D721Med (cell line): Measurements from ENCODE around the gene ADAM23.

Experiments used
- DNase-seq: peaks from one replicate; pipeline ENCODE4 v3.0.0; 2011; ENCODE audit warnings: low spot score; ENCODE audit not compliant: insufficient read length
- FAIRE-seq: peaks from 2 replicates; lab custom pipeline; 2011; peaks lifted over from hg19 to GRCh38; lab: Jason Lieb, UNC
- CTCF ChIP-seq: IDR thresholded peaks from 2 replicates; pipeline ENCODE4 v1.5.1; 2012; ENCODE audit warnings: mild to moderate bottlenecking, control low read depth; ENCODE audit not compliant: insufficient read depth; ENCODE audit errors: missing control alignments

ADAM23 gene

DNA sequence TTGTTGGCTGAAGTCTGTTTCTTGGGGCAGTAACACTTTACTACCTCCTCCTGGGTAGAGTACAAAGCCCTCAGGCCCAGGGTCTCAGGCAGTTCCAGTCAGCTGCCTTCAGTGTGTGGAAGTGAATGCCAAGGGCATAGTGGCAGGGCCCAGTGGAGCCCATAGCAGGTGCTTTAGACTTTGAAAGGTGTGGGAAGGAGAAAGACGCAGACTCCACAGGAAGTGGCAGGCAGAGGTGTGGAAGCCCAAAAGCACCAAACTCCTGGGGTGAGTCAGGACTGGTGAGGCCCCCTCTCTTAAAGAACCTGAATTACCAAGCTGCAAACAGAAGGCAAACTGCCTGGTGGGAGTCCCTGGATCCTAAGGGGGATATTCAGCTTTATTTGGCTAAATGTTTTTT is 45.3 kb downstream of the ADAM23 start:
- FAIRE-seq (no peak), DNase-seq (no peak)
- TF ChIP-seq CTCF: no peak

DNA sequence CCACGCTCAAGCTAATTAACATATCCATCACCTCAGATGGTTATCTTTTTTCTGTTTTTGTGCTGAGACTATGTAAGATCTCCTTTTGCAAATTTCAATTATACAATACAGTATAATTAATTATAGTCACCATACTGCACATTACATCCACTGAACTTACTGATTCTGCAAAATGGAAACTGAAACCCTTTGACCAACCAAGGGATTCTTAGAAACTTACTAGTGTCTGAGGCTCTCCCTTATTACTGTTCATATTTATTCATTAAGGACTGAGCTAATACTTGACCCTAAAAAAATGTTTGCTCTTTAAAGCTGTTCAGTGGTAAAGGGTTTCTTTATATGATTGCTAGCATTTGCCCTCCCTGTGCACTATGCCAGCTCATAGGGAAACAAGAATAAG is 50.7 kb downstream of the ADAM23 start:
- no peak for DNase-seq
- no peak for FAIRE-seq
- TF ChIP-seq CTCF: no peak

GRCh38 chr2:206502729-206503128 is 59.4 kb downstream of the ADAM23 start:
- no peak for FAIRE-seq
- DNase-seq: no peak
- TF ChIP-seq CTCF: peak; percentile 16

DNA sequence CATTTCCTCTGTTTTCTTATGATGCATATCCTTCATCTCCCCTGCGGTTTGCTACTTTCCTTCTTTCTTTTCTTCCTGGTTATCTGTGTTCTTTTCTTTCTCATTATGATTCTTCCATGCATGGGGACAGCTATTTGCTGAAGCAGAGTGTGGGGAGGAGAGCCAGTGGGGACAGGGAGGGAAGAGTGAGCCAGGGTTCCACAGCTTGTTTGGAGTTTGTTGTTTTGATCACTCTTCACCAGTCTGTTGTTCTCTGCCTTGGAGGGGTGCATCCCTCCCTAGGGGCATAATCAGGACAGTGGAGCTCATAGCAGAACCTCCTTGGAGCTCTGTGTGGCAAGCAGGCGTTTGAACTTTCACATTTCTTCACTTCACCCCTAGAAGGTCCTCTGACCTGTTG is 68.0 kb downstream of the ADAM23 start:
- DNase-seq (no peak), FAIRE-seq (no peak)

DNA sequence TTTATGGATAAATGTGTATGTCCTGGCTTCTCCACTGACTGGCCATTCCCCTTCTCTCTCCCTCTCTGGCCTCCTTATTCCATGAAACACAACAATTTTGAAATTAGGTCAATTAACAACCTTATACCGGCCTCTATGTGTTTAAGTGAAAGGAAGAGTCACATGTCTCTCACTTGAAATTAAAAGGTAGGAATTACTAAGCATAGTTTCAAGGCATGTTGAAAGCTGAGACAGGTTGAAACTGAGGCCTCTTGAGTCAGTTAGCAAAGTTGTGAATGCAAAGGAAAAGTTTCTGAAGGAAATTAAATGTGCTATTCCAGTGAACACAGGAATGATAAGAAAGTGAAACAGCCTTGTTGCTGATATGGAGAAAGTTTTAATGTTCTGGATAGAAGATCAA is 69.7 kb downstream of the ADAM23 start:
- no peak for TF ChIP-seq CTCF
- FAIRE-seq: no peak
- no peak for DNase-seq

More for the DNA sequence above, 68.0 kb downstream of the ADAM23 start:
- TF ChIP-seq CTCF: no peak

DNA sequence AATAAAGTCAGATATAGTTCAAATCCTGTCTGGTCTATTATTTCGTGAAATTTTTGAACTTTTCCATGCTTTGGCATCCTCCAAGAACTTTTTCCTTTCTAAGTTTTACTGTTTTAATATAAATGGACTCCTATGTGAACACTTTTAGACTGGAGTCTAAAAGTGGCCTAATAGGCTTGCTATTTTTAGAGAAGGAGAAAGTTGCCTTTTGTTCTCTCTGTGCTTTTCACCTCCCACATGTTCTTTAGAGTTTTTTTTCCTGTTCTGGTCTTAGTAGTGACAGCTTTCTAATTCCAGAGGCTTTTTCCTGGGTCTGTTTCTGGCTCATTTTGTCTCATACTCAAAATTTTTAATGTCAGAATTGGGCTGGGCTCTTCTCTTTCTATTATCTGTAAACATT is 72.2 kb downstream of the ADAM23 start:
- FAIRE-seq: no peak
- DNase-seq: no peak

DNA sequence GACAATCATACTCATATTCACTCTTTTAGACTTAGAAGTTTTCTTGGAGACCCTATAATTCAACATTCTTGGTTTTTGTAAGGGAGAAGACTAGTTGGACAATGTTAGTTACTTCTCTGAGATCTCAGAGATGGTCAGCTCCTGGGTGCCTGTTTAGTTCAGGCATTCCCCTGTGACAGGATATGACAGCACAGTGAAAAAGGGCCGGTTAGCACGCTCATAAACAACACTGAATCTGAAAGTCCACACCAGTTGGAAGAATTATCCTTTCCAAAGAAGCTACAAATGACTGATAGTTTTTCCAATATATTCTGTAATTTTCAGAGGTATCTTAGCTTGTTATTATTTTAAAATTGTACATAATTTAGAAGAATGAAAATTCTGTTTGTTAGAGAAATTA is 75.7 kb downstream of the ADAM23 start:
- no peak for TF ChIP-seq CTCF

More for the DNA sequence above, 72.2 kb downstream of the ADAM23 start:
- no peak for TF ChIP-seq CTCF

More for the DNA sequence above, 75.7 kb downstream of the ADAM23 start:
- DNase-seq: no peak
- no peak for FAIRE-seq
